Gastrocnemius medialis (tissue), 4 donors: ENCODE results near the gene SMC3.

Experiments used
- CTCF ChIP-seq, 5 experiments: fragments of 450-650 bp in 3 of 5; fragments of 200-600 bp in 2 of 5; sonication (generic) in 2 of 5; IDR thresholded peaks in 4 of 5; conservative IDR thresholded peaks in 1 of 5; 1 replicate in 4 of 5; 2 replicates in 1 of 5; pipeline ENCODE4 v1.5.1; 2016 to 2019; ENCODE audit warnings: antibody characterized with exemption in 5 of 5, mild to moderate bottlenecking in 3 of 5, moderate library complexity in 3 of 5
- POLR2A ChIP-seq, 2 donors: fragments of 450-650 bp; IDR thresholded peaks; one replicate each; pipeline ENCODE4 v1.6.1; 2017; ENCODE audit warnings: antibody characterized with exemption in 2 of 2, mild to moderate bottlenecking in 2 of 2, moderate library complexity in 2 of 2

- TF ChIP-seq POLR2A (IDR thresholded peaks at IDR 0.05) (no peak), CTCF (IDR thresholded peaks at IDR 0.05 in 4 of 5, conservative IDR thresholded peaks at IDR 0.05 in 1 of 5) (no peak)
Observed at GRCh38 chr10:110533149-110533548, 34.3 kb upstream of the SMC3 start.
